ENCODE results near the gene BMP3.

The BMP3 gene

GRCh38 chr4:81085979-81086378 lies 55.5 kb downstream of the BMP3 start:
- TF ChIP-seq, protein P1, sequence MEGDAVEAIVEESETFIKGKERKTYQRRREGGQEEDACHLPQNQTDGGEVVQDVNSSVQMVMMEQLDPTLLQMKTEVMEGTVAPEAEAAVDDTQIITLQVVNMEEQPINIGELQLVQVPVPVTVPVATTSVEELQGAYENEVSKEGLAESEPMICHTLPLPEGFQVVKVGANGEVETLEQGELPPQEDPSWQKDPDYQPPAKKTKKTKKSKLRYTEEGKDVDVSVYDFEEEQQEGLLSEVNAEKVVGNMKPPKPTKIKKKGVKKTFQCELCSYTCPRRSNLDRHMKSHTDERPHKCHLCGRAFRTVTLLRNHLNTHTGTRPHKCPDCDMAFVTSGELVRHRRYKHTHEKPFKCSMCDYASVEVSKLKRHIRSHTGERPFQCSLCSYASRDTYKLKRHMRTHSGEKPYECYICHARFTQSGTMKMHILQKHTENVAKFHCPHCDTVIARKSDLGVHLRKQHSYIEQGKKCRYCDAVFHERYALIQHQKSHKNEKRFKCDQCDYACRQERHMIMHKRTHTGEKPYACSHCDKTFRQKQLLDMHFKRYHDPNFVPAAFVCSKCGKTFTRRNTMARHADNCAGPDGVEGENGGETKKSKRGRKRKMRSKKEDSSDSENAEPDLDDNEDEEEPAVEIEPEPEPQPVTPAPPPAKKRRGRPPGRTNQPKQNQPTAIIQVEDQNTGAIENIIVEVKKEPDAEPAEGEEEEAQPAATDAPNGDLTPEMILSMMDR (IDR thresholded peaks at IDR 0.05; ENCODE audit: low read depth, low read length), result no peak
- H3K4me3 ChIP-seq (ENCODE audit: low read depth, low read length), result no peak overlapping the region

GRCh38 chr4:81093720-81094401 lies 63.4 kb downstream of the BMP3 start:
- TF ChIP-seq, protein P1 (IDR thresholded peaks at IDR 0.05; ENCODE audit: low read depth, low read length), result no peak
- no peak overlapping the region for H3K4me3 ChIP-seq (ENCODE audit: low read depth, low read length)

- TF ChIP-seq, protein P1 (IDR thresholded peaks at IDR 0.05; ENCODE audit: low read depth, low read length), result no peak
- H3K4me3 ChIP-seq (ENCODE audit: low read depth, low read length), result no peak overlapping the region
Measured at GRCh38 chr4:81095389-81095788, 64.9 kb downstream of the BMP3 start.

- no peak overlapping the region for H3K4me3 ChIP-seq (ENCODE audit: low read depth, low read length)
- TF ChIP-seq, protein P1 (IDR thresholded peaks at IDR 0.05; ENCODE audit: low read depth, low read length), result no peak
Measured at GRCh38 chr4:81096566-81096965, 66.1 kb downstream of the BMP3 start.

GRCh38 chr4:81102107-81102506 lies 71.6 kb downstream of the BMP3 start:
- TF ChIP-seq, protein P1 (IDR thresholded peaks at IDR 0.05; ENCODE audit: low read depth, low read length), result no peak
- H3K4me3 ChIP-seq (ENCODE audit: low read depth, low read length), result no peak overlapping the region

- no peak overlapping the region for H3K4me3 ChIP-seq (ENCODE audit: low read depth, low read length)
- TF ChIP-seq, protein P1 (IDR thresholded peaks at IDR 0.05; ENCODE audit: low read depth, low read length), result no peak
Measured at GRCh38 chr4:81106150-81106549, 75.6 kb downstream of the BMP3 start.

All from WI38 (cell line).